Amygdala (tissue), 56 donors: Measurements from ENCODE around the gene C13orf42.

Experiments used
- DNase-seq, 56 donors: peaks; one replicate each; lab custom pipeline; 2025; lab: John Stamatoyannopoulos, UW

C13orf42 gene

DNA sequence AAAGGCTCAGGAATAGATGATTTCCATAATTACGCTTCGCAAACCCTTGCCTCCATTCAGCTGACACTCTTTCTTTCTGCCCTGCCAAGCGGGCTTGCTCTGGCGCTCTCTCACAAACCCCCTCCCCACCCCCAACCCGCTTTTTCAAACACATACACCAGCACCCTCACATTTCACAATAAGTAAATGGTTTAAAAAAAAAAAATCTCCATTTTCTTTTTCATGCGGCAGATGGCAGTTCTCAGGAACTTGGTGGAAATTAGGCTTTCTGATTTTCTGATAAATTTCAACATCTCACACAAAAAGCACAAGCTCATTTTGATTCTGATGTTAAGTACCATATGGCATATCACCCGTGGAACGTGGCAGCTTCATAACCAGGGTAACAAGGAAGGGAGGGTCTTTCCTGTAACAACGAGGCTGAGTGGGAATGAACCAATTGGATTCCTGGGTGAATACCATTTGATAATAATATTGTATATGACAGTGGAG, 43.8 kb downstream of the C13orf42 start:
- DNase-seq = peak in 6 of 56 donors; percentile 1 to 41 (median 22)

GRCh38 chr13:51066091-51066831, 44.8 kb downstream of the C13orf42 start:
- peak in 1 of 56 donors; percentile 2 for DNase-seq

DNA sequence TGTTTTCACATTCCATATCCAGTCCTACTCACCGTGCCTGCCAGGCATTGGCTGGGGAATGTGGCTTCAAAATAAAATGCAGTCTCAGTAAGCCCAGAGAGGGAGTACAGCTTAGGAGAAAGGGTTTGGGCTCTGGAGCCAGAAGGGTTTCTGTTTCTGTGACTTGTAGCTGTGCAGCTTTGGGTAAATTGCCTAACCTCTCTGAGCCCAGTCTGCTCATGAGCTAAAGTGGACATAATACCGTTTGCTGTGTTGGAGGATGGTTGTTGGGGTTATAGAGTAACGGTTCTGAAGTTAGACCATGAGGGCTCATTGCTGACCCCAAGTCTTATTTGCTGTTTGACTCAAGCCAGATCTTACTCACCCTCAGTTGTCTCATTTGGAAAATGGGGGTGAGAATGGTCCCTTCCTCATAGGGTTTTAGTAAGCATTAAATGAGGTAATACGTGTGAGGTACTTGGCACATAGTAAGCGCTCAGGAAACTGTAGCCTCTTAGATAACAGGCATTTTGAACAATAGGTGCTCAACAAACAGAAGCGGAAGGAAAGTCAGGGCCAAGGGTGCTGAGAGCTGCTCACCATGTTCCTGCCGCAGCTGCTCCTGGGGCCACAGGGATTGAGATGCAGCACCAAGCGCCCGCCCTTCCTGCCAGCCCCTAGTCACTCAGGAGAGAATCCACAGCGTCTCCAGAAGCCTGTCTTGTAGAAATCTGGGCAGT, 45.5 kb downstream of the C13orf42 start:
- no peak for DNase-seq

GRCh38 chr13:51064753-51065152, 46.3 kb downstream of the C13orf42 start:
- DNase-seq = no peak

DNA sequence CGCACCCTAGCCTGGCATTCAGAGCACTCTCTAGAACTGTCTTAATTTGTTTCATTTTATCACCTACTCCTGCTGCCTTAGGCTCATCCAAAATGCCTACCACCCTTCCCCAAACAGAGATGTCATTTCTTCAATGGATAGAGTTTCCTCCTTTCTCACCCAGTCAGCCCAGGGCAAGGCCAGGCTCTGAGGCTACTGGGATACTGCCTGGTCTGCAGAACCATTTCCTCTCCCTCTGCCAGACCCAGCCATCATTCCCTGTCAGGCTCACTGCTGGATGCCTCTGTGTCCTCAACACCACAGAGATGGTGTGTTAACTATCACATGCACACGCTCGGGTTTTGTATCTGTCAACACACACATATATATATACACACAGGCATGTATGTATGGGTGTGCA, 47.2 kb downstream of the C13orf42 start:
- DNase-seq = no peak

- DNase-seq = no peak
These were observed 52.5 kb downstream of the C13orf42 start for GRCh38 chr13:51058461-51059167.

DNA sequence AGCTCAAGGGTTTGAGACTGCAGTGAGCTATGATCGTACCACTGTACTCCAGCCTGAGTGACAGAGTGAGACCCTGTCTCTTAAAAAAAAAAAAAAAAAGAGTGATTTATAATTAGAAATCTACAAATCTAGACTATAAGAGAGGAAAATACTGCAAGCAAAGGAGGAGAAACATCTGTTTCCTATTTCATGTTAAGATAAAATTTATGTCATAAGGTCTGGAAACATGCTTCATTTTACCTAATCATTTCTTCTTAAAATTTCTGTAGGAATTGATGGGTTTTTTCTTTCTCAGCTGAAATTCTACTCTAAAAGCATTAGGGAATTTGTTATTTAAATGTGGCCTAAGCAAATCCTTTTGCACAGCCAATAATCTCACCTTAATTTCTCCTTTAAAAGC, 53.2 kb downstream of the C13orf42 start:
- DNase-seq = no peak

DNA sequence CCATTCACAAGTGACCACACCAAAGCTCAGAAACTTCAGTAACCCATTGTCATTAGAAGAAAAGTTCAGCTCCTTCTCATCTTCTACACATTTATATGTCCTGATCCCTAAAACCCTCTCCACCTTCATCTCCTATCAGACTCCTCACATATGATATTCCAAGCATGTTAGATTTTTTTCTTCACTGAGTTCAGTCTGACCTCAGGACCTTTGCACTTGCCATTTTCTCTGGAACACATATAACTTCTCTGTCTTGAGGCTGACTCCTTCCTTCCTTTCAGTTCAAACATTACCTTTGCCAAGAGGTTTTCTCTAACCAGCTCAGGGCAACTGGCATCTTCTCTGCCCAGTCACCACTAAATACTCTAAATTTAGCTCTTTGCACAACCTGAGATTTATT, 54.1 kb downstream of the C13orf42 start:
- no peak for DNase-seq

GRCh38 chr13:51052581-51052980, 58.5 kb downstream of the C13orf42 start:
- DNase-seq = no peak

GRCh38 chr13:51050021-51050830, 60.8 kb downstream of the C13orf42 start:
- no peak for DNase-seq

GRCh38 chr13:51048616-51049015, 62.5 kb downstream of the C13orf42 start:
- DNase-seq = no peak

DNA sequence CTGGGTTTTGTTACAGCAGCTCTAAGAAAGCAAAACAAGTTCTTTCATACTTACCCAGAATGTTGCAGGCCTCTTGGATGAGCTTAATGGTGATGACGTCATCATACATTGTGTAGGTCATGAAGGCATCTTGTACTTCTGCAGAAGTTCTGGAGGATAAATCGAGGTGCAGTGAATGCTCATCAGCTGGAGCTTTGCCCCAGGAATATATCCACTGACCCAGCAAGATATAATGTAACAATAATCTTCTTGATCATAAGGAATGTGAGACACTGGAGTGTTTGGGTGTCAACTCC, 63.0 kb downstream of the C13orf42 start:
- DNase-seq = no peak

- DNase-seq = no peak
These were observed 63.5 kb downstream of the C13orf42 start for GRCh38 chr13:51047434-51048165.

DNA sequence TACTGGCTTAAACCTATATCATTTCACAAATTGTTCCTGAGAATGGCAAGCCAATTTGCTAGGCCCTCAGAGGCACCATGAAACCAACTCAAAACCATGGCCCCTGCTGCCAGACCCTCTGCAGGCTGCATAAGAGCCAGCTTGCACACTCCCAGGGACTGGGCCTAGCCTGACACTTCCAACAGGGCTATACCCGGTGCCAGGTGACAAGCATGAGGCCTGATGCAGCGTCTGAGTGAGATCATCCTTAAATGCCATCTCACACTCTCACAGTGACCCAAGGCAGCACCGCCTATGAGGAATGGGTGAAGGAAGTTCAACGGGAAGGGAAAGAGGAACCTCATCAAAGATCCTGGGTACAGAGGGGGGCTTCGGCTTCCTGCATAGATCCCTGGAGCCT, 65.6 kb downstream of the C13orf42 start:
- DNase-seq = no peak

- DNase-seq = no peak
These were observed 66.9 kb downstream of the C13orf42 start for GRCh38 chr13:51044023-51044665.

- no peak for DNase-seq
These were observed 67.8 kb downstream of the C13orf42 start for GRCh38 chr13:51043310-51043709.

DNA sequence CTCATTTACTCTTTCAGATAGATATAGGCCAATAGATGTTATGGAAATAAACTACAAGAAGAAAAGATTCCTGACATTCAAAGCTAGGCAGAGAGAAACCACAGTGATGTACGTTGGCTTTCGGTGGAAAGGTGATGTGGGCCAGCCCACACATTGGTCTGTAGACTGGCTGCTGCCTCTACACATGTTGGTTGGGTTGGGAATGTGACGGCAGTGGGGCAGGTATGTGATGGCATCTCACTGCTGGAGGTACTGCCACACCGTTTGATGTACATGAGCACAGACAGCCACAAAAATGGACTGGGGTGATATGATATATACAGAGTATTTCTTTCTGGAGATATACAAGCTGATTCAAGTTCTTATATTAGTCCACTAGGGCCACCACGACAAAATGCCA, 69.4 kb downstream of the C13orf42 start:
- DNase-seq = no peak

- DNase-seq = peak in 16 of 56 donors; percentile 1 to 48 (median 10)
These were observed 69.9 kb downstream of the C13orf42 start for GRCh38 chr13:51041126-51041525.

- no peak for DNase-seq
These were observed 70.6 kb downstream of the C13orf42 start for GRCh38 chr13:51040431-51040830.
